IPS DF 4.7 (cell line): Measurements from ENCODE around the gene GSX2.

Experiments used
- DNase-seq: peaks from one replicate; pipeline ENCODE4 v3.0.0-alpha.2; 2013; ENCODE audit warnings: low spot score; ENCODE audit errors: extremely low read depth

Gene GSX2

DNA sequence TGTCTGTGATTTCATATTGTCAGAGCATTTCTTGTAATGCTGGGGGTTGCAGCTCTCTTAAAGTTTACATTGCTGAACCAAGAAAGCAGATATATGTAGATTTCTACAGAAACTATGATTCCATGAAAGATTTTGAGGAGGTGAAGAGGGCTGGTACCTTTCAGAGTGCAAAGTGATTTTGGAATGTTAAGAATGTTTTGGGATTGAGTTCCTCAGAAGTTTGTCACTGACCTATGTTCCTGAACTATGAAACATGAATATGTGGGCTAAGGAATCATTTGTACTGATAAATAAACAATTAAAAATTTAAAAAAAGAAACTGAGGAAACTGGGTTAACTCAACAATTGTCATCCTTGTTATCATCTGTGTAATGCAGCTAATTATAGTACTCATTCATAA is 23.3 kb upstream of the GSX2 start:
- no peak for DNase-seq

DNA sequence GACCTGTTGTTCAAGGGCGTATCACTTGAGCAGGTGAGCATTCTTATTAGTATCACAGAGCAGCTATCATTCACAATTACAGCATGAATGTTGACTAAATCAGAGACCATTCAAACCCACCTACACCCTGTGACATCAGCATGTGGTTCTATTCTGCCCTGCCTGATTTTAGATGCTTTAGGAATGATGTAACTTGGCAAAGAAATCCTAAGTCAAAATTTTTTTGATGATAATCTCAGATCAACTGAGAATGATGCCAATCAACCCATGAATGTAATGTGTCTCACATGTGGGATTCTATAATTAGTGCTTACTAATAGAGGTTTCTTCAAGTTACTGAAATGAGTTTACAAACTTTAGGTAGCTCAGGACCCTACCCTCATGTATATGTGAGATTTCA is 22.2 kb upstream of the GSX2 start:
- DNase-seq: no peak

DNA sequence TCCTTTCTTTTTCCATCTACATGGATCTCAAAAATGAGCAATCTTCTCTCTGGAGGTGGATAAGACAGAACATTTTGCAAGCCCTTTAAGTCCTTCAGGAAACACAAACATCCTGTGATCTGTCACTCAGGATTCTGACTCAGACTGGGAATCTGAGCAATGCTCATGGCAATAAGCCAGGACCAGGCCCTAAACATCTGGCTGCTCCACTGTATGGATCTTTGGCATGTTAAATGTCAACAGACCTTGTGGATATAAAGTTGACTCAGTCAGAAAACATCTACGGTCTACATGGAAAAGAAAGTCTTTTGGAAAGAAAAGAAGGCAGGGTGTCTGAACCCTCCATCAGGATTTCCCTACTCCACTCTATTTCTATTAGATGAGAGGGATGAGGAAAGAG is 17.8 kb upstream of the GSX2 start:
- DNase-seq: no peak

DNA sequence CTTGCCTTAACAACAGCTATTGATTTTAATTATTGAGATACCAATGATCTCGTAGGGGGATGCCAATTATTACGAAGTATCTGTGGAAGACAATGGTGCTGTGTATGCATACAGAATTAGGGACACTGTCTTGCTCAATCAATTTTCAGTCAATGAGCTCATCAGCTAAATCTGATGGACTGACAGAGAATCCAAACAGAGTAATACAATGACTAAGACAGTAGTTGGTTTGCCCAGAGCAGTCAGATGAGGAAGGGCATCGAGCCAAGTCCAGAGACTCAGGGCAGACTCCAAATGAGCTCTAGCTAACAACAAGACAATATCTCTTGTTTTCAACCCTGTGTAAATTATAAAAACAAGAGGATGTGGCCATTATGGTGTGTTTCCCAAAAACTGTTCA is 14.7 kb upstream of the GSX2 start:
- no peak for DNase-seq

DNA sequence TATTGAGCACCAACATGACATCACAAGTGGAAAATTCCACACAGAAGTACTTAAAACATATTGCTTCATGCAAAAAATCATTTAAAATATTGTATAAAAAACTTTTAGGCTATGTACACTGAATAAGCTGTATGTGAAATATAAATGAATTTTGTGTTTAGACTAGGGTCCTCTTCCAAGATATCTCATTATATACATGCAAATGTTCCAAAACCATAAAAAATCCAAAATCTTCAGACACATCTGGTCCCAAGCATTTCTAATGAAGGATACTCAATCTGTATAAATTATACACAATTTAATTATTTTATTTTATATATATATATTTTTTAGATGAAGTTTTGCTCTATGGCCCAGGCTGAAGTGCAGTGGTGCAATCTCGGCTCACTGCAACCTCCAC is 10.1 kb upstream of the GSX2 start:
- DNase-seq: no peak

DNA sequence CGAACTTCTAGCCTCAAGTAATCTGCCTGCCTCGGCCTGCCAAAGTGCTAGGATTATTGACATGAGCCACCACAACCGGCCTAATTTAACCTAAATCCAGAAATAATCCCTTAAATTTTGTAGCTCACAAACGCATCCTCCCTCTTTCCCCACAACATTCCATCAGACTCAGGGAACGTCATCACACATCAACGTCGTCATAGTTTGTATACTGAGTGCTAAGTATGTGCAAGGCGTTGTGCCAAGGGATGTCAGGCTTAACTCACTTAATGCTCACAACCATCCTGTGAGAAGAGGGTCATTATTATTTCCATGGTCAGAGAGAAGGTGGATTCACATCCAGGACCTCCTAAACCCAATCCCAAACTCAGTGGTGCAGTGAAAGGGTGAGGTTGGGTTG is 9.6 kb upstream of the GSX2 start:
- DNase-seq: no peak

DNA sequence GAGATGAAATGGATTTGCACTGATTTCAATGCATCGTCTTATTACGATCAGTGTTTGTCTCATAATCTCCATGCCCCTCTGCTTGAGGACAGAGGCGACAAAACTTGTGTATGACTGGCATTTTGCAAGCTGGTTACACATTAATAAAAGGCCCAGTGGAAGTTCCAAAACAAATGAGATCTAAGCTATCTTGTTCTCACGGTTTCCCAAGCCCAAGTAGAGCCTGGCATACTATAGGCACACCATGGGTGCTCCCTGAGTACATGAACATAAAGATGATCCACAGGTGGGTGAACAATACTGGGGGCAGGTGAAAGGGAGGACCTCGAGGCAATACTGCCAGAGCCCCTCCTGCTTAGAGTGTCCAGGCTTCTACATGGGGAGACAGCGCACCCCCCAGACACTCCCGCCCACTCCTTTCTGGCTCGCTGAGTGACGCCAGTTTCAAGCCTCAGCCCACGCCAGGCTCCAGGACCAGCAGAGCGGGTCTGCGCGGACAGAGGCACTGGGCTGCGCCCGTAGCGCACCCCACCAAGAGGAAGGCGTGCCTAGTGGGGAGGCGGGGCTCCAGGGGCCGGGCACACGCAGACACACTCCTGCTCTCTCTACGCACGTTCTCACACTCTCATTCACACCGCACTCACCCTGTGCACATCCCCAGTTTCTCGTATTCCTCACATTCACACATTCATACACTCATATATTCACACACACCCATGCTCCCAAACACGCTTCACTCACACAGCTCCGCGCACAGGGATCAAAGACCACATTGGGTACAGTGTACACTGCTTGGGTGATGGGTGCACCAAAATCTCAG is 8.9 kb upstream of the GSX2 start:
- no peak for DNase-seq

DNA sequence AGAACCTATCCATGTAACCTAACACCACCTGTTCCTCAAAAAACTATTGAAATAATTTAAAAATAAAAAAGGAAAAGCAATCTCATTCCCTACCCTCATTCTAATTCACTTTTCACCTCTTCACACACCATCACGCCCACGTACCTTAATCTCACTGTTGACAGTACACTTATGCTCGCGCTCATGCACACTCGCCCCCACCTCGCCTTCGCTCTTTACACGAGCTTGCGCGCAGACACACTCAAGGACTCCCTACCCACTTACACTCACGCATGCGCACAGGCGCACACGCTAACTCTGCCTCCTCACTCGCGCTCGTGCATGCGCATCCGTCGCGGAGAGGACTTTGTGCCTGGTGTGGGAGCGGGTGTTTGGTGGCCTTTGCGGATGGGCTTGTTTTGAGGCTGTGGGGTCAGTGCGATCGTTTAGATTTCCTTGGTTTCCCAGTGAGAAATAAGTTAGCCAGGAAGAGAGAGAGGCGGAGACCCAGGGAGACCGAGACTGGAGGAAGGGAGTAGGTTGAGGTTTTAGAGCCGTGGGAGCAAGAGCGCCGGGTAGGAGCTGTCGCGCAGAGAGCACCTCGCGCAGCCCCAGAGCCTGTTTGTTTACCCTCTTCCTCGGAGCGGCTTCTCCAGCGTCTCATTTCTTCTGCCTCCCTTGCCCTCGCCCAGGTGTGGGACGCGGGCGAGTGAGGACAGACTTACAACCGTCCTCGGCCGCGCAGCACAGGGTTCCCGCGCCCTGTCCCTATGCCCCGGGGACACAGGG is 8.1 kb upstream of the GSX2 start:
- DNase-seq: no peak

DNA sequence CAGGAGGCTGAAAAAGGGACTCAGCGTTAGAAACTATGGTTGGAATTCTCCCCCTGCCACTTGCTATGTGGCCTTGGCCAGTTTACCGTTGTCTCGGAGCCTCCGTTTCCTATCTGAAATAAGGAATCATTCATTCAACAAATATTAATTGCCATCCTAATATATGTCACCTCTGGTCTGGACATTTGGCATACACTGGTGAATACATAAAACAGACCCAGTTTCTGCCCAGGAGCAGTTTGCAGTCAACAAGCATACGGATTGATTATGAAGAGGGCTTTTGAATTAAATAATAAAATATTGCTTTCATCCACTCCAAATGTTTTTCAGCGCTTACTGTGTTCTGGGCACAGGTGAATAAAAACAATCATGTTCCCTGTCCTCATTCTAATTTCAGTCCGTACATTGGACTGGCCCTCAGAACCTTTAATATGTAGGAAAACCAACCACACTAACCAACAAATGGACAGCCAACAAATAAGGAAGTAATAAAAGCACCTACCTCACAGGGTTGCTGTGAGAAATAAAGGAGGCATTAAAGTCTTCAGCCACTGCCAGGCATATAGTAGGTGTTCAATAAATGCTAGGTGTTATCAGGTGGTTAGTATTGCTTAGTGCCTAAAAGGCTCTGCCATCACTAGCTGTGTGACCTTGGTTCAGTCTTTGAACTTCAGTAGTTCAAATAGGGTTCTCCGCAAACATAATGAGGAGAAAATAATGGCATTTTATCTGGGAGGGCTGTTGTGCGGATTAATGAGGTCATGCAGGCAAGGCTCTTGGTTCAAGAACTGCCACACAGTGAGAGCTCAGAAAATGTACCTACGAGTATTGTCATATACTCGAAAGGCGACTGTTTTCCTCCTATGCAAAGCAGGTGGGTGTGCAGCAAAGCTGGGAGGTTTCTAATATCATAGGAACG is 7.3 kb upstream of the GSX2 start:
- DNase-seq: no peak

DNA sequence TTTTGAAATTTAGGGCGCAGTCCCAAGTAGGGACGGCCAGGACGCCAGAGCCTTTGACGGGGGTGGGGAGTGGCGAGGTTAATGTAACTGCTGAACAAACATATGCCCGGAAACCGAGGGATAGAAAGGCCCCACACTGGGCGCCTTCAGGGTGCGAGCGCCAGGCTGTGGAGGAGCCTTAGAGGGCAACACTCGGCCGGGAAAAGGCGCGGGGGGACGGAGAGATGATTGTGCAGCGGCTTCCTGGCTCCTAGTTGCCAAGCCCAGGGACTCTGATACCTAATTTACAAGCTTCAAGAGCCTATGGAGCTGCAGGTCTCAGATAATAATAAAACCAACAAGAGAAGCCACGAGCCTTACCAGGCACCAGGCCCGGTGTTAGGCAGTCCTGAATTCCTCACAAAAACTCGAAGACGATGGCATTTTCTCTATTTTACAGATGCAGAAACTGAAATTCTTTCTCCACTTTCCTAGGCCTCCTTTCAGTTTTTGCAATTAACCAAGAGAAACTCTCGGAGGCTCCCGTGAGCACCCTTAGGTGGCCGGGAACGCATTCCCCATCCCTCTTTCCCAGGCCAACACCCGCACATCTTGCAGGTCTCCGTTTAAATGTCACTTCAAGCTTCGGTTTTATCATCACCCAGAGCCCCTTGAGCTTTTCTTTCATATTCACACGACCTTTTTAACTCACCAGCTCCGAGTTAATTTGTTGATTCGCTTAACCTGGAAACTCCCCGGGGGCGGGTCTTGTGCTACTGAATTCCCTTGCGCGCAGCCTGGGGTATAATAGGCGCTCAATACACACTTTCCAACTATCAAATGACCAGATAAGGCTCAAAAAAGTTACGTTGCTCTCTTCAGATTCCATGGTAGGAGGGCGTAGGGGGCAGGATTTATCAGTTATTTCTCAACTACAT is 6.4 kb upstream of the GSX2 start:
- DNase-seq: no peak

DNA sequence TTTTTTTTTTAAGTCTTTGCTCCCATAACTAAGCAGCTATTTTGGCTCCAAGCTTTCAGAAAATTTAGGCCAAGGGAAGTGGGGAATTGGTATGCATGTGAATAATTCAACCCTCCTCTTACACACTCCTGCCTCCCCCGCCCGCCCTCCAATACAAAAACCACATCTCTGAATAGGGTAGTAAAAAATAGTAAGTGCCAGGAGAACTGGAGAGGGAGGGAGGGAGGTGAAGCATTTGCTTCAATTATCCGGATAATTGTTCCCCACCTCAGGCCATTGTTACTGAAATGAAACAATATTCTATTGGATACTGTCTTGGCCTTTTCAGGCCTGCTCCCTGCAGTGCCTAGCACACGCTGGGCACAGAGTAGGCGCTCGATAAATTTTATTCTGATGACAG is 5.5 kb upstream of the GSX2 start:
- DNase-seq: no peak

DNA sequence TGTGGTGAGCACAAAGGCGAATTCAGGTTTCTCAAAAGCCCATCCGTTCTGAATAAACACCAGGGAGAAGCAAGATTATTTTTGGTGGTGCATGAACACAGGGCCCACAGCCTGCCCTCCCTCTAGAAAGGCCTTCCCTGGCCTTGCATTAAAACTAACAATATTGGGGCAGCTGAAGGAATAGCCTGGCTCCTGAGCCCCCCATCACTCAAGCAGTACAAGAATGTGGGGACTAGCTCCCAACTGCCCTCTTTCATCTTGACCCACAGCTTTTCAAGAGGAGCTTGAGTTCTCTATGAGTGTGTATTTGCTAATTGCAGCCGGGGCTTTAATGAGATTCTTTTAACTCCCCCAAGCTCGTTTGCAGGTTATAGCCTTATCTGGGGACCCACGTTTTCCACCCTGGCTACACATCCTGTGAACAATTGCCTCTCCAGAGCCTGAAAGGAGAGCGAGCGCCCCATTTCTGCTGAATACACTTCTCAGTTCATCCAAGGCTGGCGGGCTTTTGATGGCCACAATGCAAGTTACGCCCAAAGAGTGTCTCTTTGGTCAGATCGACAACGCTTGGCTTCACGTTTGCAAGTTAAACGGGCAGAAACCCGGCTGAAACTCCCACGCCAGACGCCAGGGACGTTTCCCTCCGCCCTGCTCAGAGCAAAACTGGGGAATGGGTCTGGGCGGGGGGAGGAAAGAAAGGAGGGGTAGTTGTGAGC is 4.7 kb upstream of the GSX2 start:
- DNase-seq: no peak

DNA sequence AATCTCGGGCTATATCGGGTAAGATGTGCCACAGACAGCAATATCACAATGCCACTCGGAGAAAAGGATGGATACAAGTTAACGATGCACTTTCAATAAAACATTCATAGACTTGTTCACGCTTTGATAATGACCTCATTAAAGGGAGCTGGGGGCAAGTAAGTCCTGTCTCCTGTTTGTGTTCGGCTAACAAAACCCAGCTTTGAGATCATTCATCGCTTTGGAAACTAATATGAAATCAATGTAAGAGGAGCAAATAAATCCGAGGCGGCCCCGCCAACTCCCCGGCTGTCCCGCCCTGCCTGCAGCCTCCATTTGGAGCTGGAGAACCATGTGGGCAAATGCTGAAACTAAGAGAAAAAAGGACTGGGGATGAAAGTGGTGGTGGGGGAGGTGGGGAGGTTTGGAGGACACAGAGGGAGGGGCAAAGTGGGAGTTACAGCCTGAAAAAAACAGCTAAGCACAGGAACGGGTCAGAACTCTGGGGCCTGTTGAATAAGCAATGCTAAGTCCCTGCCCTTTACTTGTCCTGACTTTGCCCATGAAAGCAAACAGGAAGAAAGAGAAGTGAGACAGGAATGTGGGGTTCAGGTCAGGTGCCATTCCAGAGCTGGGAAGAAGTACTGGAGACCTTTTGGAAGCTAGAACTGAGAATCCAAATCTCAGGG is 3.5 kb upstream of the GSX2 start:
- DNase-seq: no peak

DNA sequence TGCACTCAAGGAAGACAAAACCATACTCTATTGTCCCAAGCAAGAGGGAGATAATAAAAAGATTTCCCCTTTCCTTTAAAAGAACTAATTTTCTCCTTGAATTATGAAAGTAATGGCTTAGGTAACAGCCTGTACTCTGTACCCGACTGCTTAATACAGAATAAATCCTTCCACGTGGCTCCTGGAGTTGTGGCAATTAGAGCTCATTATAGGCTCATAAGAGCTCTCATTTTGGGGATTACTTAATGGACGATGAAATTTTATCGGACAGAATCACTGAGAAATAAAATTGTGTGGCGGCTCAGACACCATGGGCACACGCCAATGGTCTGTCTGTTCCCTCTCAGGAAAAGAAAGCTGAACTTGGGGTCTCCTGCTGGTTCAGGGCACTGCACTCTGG is 2.8 kb upstream of the GSX2 start:
- DNase-seq: no peak

DNA sequence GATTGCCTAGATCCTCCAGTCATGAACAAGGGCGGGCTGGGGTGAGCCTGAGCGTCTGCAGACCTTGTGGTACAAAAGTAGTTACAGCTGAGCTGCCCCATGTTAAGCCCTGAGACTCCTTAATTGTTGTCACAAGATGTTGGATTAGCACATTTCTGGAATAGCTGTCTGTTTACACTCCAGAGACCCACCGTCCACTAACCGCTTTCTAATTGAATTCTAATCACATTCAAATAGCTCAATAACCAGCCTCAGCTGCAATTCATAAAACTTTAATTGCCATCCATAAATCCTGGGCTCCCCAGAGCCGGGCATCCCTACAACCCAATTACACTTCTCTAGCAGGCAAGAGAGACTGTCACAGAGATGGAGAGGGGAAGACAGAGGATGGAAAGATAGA is 1.6 kb upstream of the GSX2 start:
- DNase-seq: no peak

DNA sequence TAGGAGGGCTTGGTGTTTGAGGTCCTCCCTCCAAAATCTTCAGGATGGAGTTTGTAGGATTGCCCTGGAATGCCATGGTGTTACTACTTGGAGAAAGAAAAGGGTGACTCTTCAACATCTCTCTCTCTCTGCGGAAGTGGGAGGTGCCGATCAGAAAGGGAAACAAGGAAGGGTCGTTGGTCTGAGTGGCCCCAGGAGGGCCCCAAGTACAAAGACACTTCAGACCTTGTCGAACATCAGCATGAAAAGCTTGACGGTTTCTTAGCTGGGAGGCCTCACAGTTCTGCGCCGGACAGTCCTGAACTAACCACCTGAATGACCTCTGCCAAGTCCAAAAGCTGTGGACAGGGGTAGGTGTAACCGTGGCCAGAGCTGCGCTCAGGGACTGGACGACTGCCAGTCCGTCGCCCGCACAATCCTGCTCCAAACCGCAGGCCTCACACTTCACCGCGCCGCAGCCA is 646 bp upstream of the GSX2 start:
- no peak for DNase-seq

DNA sequence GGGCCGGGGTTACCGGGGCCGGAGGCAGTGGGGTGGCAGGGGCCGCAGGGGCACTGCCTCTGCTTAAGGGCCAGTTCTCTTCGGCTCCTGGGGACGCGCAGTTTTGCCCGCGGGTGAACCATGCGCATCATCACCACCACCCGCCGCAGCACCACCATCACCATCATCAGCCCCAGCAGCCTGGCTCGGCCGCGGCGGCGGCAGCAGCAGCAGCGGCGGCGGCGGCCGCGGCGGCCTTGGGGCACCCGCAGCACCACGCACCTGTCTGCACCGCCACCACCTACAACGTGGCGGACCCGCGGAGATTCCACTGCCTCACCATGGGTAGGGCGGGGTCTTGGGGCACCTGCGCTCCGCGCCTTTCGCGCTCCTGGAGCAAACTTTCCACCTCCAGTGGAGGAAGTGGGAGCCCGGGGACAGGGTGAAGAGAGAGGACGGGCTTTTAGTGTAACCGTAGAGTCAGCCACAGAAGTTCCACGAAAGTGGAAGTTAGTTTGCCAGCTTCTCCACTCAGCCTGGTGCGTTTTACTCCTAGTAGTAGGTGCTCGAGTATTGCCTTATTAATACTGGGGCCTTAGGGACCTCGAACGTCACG is 729 bp downstream of the GSX2 start:
- no peak for DNase-seq

DNA sequence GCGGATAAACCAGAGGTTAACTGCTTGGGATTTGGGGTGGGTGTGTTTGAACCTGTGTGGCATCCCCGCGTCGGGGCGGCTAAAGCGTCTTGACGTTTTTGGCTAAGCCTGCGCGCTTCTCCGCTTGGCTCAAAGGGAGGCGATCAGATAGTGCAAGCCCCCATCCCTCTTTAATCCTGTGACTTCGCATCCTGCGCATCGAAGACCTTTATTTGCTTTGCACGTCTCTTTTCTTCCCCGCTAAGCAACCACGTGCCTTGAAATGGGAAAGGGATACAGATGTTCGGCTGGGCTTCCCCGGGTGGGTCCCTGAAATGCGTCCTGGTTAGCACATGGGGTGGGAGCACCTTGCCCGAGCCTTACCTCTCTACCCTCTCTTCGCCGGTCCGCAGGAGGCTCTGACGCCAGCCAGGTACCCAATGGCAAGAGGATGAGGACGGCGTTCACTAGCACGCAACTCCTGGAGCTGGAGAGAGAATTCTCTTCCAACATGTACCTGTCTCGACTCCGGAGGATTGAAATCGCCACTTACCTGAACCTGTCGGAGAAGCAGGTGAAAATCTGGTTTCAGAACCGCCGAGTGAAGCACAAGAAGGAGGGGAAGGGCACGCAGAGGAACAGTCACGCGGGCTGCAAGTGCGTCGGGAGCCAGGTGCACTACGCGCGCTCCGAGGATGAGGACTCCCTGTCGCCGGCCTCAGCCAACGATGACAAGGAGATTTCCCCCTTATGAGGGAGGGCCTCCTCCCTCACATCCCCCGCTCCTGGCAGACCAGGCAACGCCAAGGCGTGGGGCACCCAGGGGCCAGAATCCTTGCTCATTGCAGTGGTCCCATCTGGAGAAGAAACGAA is 1.5 kb downstream of the GSX2 start:
- no peak for DNase-seq
